Sigmoid colon (tissue), 3 donors: Measurements from ENCODE around the gene FAM78B.

ENCODE experiments used
- CTCF ChIP-seq, 4 experiments: fragments of 450-650 bp in 3 of 4; fragments of 200-600 bp in 1 of 4; IDR thresholded peaks; one replicate each; pipeline ENCODE4 v1.5.1; 2016 to 2019; ENCODE audit warnings: antibody characterized with exemption in 4 of 4, mild to moderate bottlenecking in 3 of 4, moderate library complexity in 2 of 4
- POLR2A ChIP-seq, 2 donors: fragments of 450-650 bp; IDR thresholded peaks; one replicate each; pipeline ENCODE4 v1.6.1; 2016; ENCODE audit warnings: antibody characterized with exemption in 2 of 2, mild to moderate bottlenecking in 2 of 2, moderate library complexity in 2 of 2

GRCh38 chr1:166176416-166176815, 9.6 kb upstream of the FAM78B start:
- TF ChIP-seq CTCF (IDR thresholded peaks at IDR 0.05) (no peak), POLR2A (IDR thresholded peaks at IDR 0.05) (no peak)
